ENCODE measurements around the gene SKAP2.

The SKAP2 gene

DNA sequence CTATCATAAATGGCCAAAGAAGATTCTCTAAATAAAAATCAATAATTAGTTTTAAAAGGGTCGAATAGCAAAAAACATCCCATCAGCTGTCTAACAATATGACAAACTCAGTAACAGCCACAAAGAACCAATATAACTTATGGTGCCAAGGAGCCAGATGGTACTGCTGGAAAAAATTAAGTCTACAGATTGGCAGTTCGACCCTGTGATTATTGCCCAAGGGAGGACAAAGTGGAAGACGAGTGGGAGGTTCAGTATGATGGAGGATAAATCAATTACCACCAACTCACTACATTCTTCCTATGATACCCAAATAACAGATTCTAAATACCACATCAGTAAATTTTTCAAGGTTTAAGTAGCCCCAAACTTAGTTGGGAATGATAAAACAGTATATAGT, 49.0 kb downstream of the SKAP2 start:
- H3K36me3 ChIP-seq (ENCODE audit: control insufficient read depth, insufficient read depth, low read length), result no peaks in the 10 kb centered on the region
- H3K79me2 ChIP-seq, result no peaks in the 10 kb centered on the region
- H2AFZ ChIP-seq, result no peak overlapping the region
- TF ChIP-seq CTCF (IDR thresholded peaks at IDR 0.05), result no peak
- H3K9ac ChIP-seq, result no peak overlapping the region
- no peak overlapping the region for H3K4me3 ChIP-seq (ENCODE audit: low read depth, low read length)
- H3K4me2 ChIP-seq (ENCODE audit: low read length), result no peak overlapping the region
- no peaks in the 10 kb centered on the region for H3K4me1 ChIP-seq
- no peak overlapping the region for H3K27ac ChIP-seq
- H3K27me3 ChIP-seq (ENCODE audit: control insufficient read depth, insufficient read depth, low read length), result no peaks in the 10 kb centered on the region
- no peaks in the 10 kb centered on the region for H3K9me3 ChIP-seq (ENCODE audit: control insufficient read depth, low read length)

- Histone ChIP-seq H3K79me2 (no peaks in the 10 kb centered on the region), H2AFZ (no peak overlapping the region), H3K9me3 (ENCODE audit: control insufficient read depth, low read length) (no peaks in the 10 kb centered on the region), H3K4me2 (ENCODE audit: low read length) (no peak overlapping the region), H3K4me1 (no peaks in the 10 kb centered on the region), H3K27me3 (ENCODE audit: control insufficient read depth, insufficient read depth, low read length) (no peaks in the 10 kb centered on the region), H3K27ac (no peak overlapping the region), H3K36me3 (ENCODE audit: control insufficient read depth, insufficient read depth, low read length) (no peaks in the 10 kb centered on the region), H3K9ac (no peak overlapping the region), H3K4me3 (ENCODE audit: low read depth, low read length) (no peak overlapping the region)
- TF ChIP-seq CTCF (IDR thresholded peaks at IDR 0.05), result no peak
Measured at GRCh38 chr7:26813432-26813831, 51.0 kb downstream of the SKAP2 start.

- Histone ChIP-seq H3K27ac (no peak overlapping the region), H3K9ac (no peak overlapping the region)
- TF ChIP-seq CTCF (IDR thresholded peaks at IDR 0.05), result no peak
Measured at GRCh38 chr7:26794541-26794940, 69.8 kb downstream of the SKAP2 start.

GRCh38 chr7:26792576-26792975, 71.8 kb downstream of the SKAP2 start:
- no peak overlapping the region for H2AFZ ChIP-seq
- H3K27me3 ChIP-seq (ENCODE audit: control insufficient read depth, insufficient read depth, low read length), result no peaks in the 10 kb centered on the region
- TF ChIP-seq CTCF (IDR thresholded peaks at IDR 0.05), result no peak

More at GRCh38 chr7:26794541-26794940, 69.8 kb downstream of the SKAP2 start:
- Histone ChIP-seq H3K27me3 (ENCODE audit: control insufficient read depth, insufficient read depth, low read length) (no peaks in the 10 kb centered on the region), H2AFZ (no peak overlapping the region), H3K4me3 (ENCODE audit: low read depth, low read length) (no peak overlapping the region), H3K4me1 (no peaks in the 10 kb centered on the region), H3K9me3 (ENCODE audit: control insufficient read depth, low read length) (no peaks in the 10 kb centered on the region), H3K79me2 (no peaks in the 10 kb centered on the region), H3K4me2 (ENCODE audit: low read length) (no peak overlapping the region), H3K36me3 (ENCODE audit: control insufficient read depth, insufficient read depth, low read length) (no peaks in the 10 kb centered on the region)

DNA sequence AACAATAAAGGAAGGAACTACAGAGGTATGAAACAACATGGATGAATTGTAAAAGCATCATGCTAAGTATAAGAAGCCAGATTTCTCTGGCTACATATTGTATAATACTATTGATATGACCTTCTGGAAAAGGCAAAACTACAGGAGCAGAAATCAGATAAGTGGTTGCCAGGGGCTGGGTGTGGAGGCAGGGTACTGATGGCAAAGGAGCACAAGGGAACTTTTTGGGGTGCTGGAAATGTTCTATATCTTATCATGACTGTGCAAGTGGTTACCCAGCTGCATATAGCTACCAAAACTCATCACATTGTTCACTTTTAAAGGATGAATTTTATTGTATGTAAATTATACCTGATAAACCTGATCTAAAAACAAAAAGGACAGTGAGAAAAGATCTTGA, 72.4 kb downstream of the SKAP2 start:
- no peaks in the 10 kb centered on the region for H3K9me3 ChIP-seq (ENCODE audit: control insufficient read depth, low read length)
- H3K36me3 ChIP-seq (ENCODE audit: control insufficient read depth, insufficient read depth, low read length), result no peaks in the 10 kb centered on the region
- H3K4me2 ChIP-seq (ENCODE audit: low read length), result no peak overlapping the region
- no peak overlapping the region for H3K9ac ChIP-seq
- H3K27me3 ChIP-seq (ENCODE audit: control insufficient read depth, insufficient read depth, low read length), result no peaks in the 10 kb centered on the region
- H3K4me3 ChIP-seq (ENCODE audit: low read depth, low read length), result no peak overlapping the region
- no peak for TF ChIP-seq CTCF (IDR thresholded peaks at IDR 0.05)
- no peaks in the 10 kb centered on the region for H3K79me2 ChIP-seq
- H2AFZ ChIP-seq, result no peak overlapping the region
- H3K27ac ChIP-seq, result no peak overlapping the region
- no peaks in the 10 kb centered on the region for H3K4me1 ChIP-seq

More at GRCh38 chr7:26792576-26792975, 71.8 kb downstream of the SKAP2 start:
- no peaks in the 10 kb centered on the region for H3K79me2 ChIP-seq
- no peak overlapping the region for H3K4me2 ChIP-seq (ENCODE audit: low read length)
- H3K4me3 ChIP-seq (ENCODE audit: low read depth, low read length), result no peak overlapping the region
- H3K9ac ChIP-seq, result no peak overlapping the region
- no peaks in the 10 kb centered on the region for H3K9me3 ChIP-seq (ENCODE audit: control insufficient read depth, low read length)
- H3K27ac ChIP-seq, result no peak overlapping the region
- no peaks in the 10 kb centered on the region for H3K4me1 ChIP-seq
- no peaks in the 10 kb centered on the region for H3K36me3 ChIP-seq (ENCODE audit: control insufficient read depth, insufficient read depth, low read length)

All from parathyroid adenoma (tissue), 2 donors.